HG02798 (cell line): ENCODE results near the gene LPP.

Experiments used
- ATAC-seq: cut with Tn5 transposase; IDR thresholded peaks from one replicate; pipeline ENCODE4 v1.9.1; 2021; ENCODE audit warnings: mild to moderate bottlenecking; ENCODE audit not compliant: unreplicated experiment, poor library complexity

The LPP gene

GRCh38 chr3:188214442-188214841, 60.5 kb downstream of the LPP start:
- no peak for ATAC-seq

- no peak for ATAC-seq
These were observed 61.2 kb downstream of the LPP start for GRCh38 chr3:188215129-188215528.

- no peak for ATAC-seq
These were observed 63.1 kb downstream of the LPP start for GRCh38 chr3:188217011-188217463.

GRCh38 chr3:188217726-188218125, 63.8 kb downstream of the LPP start:
- no peak for ATAC-seq

GRCh38 chr3:188218603-188219002, 64.6 kb downstream of the LPP start:
- ATAC-seq: no peak

GRCh38 chr3:188219147-188219546, 65.2 kb downstream of the LPP start:
- no peak for ATAC-seq

- no peak for ATAC-seq
These were observed 66.3 kb downstream of the LPP start for GRCh38 chr3:188220097-188220788.

GRCh38 chr3:188220988-188221818, 67.2 kb downstream of the LPP start:
- no peak for ATAC-seq

GRCh38 chr3:188223936-188224335, 70.0 kb downstream of the LPP start:
- ATAC-seq: no peak

GRCh38 chr3:188227442-188227841, 73.5 kb downstream of the LPP start:
- ATAC-seq: no peak

- ATAC-seq: no peak
These were observed 75.2 kb downstream of the LPP start for GRCh38 chr3:188229177-188229576.

GRCh38 chr3:188229726-188230125, 75.8 kb downstream of the LPP start:
- ATAC-seq: no peak

- no peak for ATAC-seq
These were observed 77.0 kb downstream of the LPP start for GRCh38 chr3:188230962-188231361.

- no peak for ATAC-seq
These were observed 77.5 kb downstream of the LPP start for GRCh38 chr3:188231456-188231855.

GRCh38 chr3:188232656-188233055, 78.7 kb downstream of the LPP start:
- ATAC-seq: no peak

GRCh38 chr3:188233320-188233719, 79.4 kb downstream of the LPP start:
- ATAC-seq: no peak

- no peak for ATAC-seq
These were observed 80.2 kb downstream of the LPP start for GRCh38 chr3:188234132-188234531.

GRCh38 chr3:188236271-188236670, 82.3 kb downstream of the LPP start:
- no peak for ATAC-seq

- no peak for ATAC-seq
These were observed 85.1 kb downstream of the LPP start for GRCh38 chr3:188239035-188239434.

GRCh38 chr3:188239577-188239976, 85.6 kb downstream of the LPP start:
- no peak for ATAC-seq

- ATAC-seq: no peak
These were observed 86.4 kb downstream of the LPP start for GRCh38 chr3:188240189-188240981.
